A549 (cell line): ENCODE results near the gene TRIP6. TPM values are rescaled to one million over a fixed set of nuclear protein-coding genes. Genes with fewer than 3 reads are reported as not detected.
A peak's percentile ranks its signal among the peaks of the same experiment; 100 is the strongest.

Source experiments
- ATAC-seq, 2 experiments: fragments of 200-7000 bp in 1 of 2; fragments of >200 bp in 1 of 2; cut with Nextera tagmentation in 1 of 2; cut with Tn5 transposase in 1 of 2; 3 replicates each; pipeline versions ENCODE4 v1.8.0 to v1.9.1; 2018 to 2020; ENCODE audit warnings: mild to moderate bottlenecking in 1 of 2, moderate library complexity in 1 of 2
- CTCF ChIA-PET: fragments of 300-600 bp; sonication (Branson Sonifier 250); formaldehyde crosslinking; extraction: SDS; loops from one replicate; lab custom pipeline; 2021; ENCODE audit warnings: antibody characterized with exemption, inconsistent platforms; lab: Yijun Ruan, JAX
- POLR2A ChIA-PET: fragments of 350-600 bp; formaldehyde crosslinking; extraction: SDS; loops from one replicate; lab custom pipeline; 2021; ENCODE audit warnings: antibody characterized with exemption, inconsistent platforms; lab: Yijun Ruan, JAX
- DNase-seq, 2 experiments: peaks; one replicate each; pipeline versions ENCODE4 v3.0.0 to v3.0.0-alpha.2; 2011 to 2016; ENCODE audit warnings: low read depth in 1 of 2, low spot score in 1 of 2
- FAIRE-seq: peaks from 2 replicates; lab custom pipeline; 2011; peaks lifted over from hg19 to GRCh38; lab: Jason Lieb, UNC
- H3K27ac ChIP-seq, 2 experiments: fragments of >200 bp; sonication (Bioruptor Twin); formaldehyde crosslinking; 3 replicates each; pipeline ENCODE4 v1.5.1; 2016 to 2017
- H3K4me1 ChIP-seq: fragments of >200 bp; sonication (Bioruptor Twin); formaldehyde crosslinking; 3 replicates; pipeline ENCODE4 v1.6.1; 2016
- H3K4me2 ChIP-seq: fragments of >200 bp; sonication (Bioruptor Twin); formaldehyde crosslinking; 3 replicates; pipeline ENCODE4 v1.6.1; 2016
- H3K4me3 ChIP-seq: fragments of >200 bp; sonication (Bioruptor Twin); formaldehyde crosslinking; 3 replicates; pipeline ENCODE4 v1.5.1; 2016
- H3K9me3 ChIP-seq: fragments of >200 bp; sonication (Bioruptor Twin); formaldehyde crosslinking; 3 replicates; pipeline ENCODE4 v1.6.1; 2016
- CBX2 ChIP-seq: fragments of 200-600 bp; sonication (generic); IDR thresholded peaks from 2 replicates; pipeline ENCODE4 v1.6.1; 2016; ENCODE audit warnings: low read depth, mild to moderate bottlenecking, borderline replicate concordance
- CBX8 ChIP-seq: fragments of 200-600 bp; sonication (generic); IDR thresholded peaks from 2 replicates; pipeline ENCODE4 v1.6.1; 2016
- CHD2 ChIP-seq: fragments of 150-350 bp; IDR thresholded peaks from 2 replicates; pipeline ENCODE4 v1.6.1; 2014; ENCODE audit warnings: low read length; ENCODE audit not compliant: partially characterized antibody
- ELK1 ChIP-seq: fragments of 150-350 bp; IDR thresholded peaks from 2 replicates; pipeline ENCODE4 v1.6.1; 2014; ENCODE audit warnings: low read depth, mild to moderate bottlenecking, low read length
- EP300 ChIP-seq, 2 experiments: fragments of >200 bp; sonication (Bioruptor Twin); formaldehyde crosslinking; IDR thresholded peaks; 2 replicates in 1 of 2; 3 replicates in 1 of 2; pipeline ENCODE4 v1.6.1; 2016 to 2017
- FOSL2 ChIP-seq, 2 experiments: fragments of 450-650 bp in 1 of 2; fragments of >200 bp in 1 of 2; sonication (Bioruptor Twin) in 1 of 2; formaldehyde crosslinking; IDR thresholded peaks; 2 replicates each; pipeline versions ENCODE4 v1.5.0 to v1.6.1; 2016 to 2020; ENCODE audit warnings: mild to moderate bottlenecking in 1 of 2, moderate library complexity in 1 of 2
- FOXS1 ChIP-seq: fragments of 250-450 bp; sonication (Bioruptor Pico); IDR thresholded peaks from 2 replicates; pipeline ENCODE4 v1.5.0; 2020; ENCODE audit warnings: mild to moderate bottlenecking, moderate library complexity
- GATA3 ChIP-seq: IDR thresholded peaks from 2 replicates; pipeline ENCODE4 v1.6.1; 2012; ENCODE audit warnings: borderline replicate concordance
- HES2 ChIP-seq: fragments of >200 bp; sonication (Bioruptor Twin); formaldehyde crosslinking; IDR thresholded peaks from 2 replicates; pipeline ENCODE4 v1.6.1; 2016
- HEYL ChIP-seq: fragments of 250-450 bp; sonication (Bioruptor Pico); IDR thresholded peaks from 2 replicates; pipeline ENCODE4 v1.8.0; 2021; ENCODE audit warnings: mild to moderate bottlenecking, moderate library complexity
- HOXA7 ChIP-seq: fragments of 250-450 bp; sonication (Bioruptor Pico); IDR thresholded peaks from 2 replicates; pipeline ENCODE4 v1.5.0; 2020; ENCODE audit warnings: mild to moderate bottlenecking, moderate library complexity
- JUN ChIP-seq, 2 experiments: fragments of >200 bp; sonication (Bioruptor Twin); formaldehyde crosslinking; IDR thresholded peaks; 2 replicates in 1 of 2; 3 replicates in 1 of 2; pipeline ENCODE4 v1.6.1; 2016 to 2017
- KDM1A ChIP-seq: fragments of 200-600 bp; sonication (generic); IDR thresholded peaks from 2 replicates; pipeline ENCODE4 v1.6.1; 2016; ENCODE audit warnings: low read depth, mild to moderate bottlenecking
- MAX ChIP-seq: IDR thresholded peaks from 2 replicates; pipeline ENCODE4 v1.6.1; 2012
- NFE2L2 ChIP-seq: fragments of 150-350 bp; conservative IDR thresholded peaks from 2 replicates; pipeline ENCODE4 v1.6.1; 2014; ENCODE audit warnings: low read length
- NPAS2 ChIP-seq: fragments of 250-450 bp; sonication (Bioruptor Pico); IDR thresholded peaks from 2 replicates; pipeline ENCODE4 v1.8.0; 2022; ENCODE audit warnings: mild to moderate bottlenecking, moderate library complexity, borderline replicate concordance
- PHF8 ChIP-seq: fragments of 200-600 bp; sonication (generic); IDR thresholded peaks from 2 replicates; pipeline ENCODE4 v1.6.1; 2016; ENCODE audit warnings: low read depth, mild to moderate bottlenecking, antibody characterized with exemption, moderate library complexity, borderline replicate concordance
- POLR2A ChIP-seq: IDR thresholded peaks from 2 replicates; pipeline ENCODE4 v1.6.1; 2012; ENCODE audit warnings: mild to moderate bottlenecking, low read length
- RAD21 ChIP-seq, 2 experiments: fragments of >200 bp in 1 of 2; sonication (Bioruptor Twin) in 1 of 2; formaldehyde crosslinking in 1 of 2; IDR thresholded peaks in 1 of 2; conservative IDR thresholded peaks in 1 of 2; 2 replicates in 1 of 2; 3 replicates in 1 of 2; pipeline ENCODE4 v1.6.1; 2012 to 2018; ENCODE audit warnings: inconsistent platforms in 1 of 2
- RARB ChIP-seq: fragments of 250-450 bp; sonication (Bioruptor Pico); IDR thresholded peaks from 2 replicates; pipeline ENCODE4 v1.8.0; 2021; ENCODE audit warnings: mild to moderate bottlenecking, moderate library complexity
- RCOR1 ChIP-seq: fragments of 150-350 bp; IDR thresholded peaks from 2 replicates; pipeline ENCODE4 v1.6.1; 2014; ENCODE audit warnings: antibody characterized with exemption, low read length, low read depth
- REST ChIP-seq: fragments of 200-600 bp; sonication (generic); IDR thresholded peaks from 2 replicates; pipeline ENCODE4 v1.6.1; 2016; ENCODE audit warnings: antibody characterized with exemption, mild to moderate bottlenecking, moderate library complexity
- RFX5 ChIP-seq: fragments of 450-650 bp; IDR thresholded peaks from 2 replicates; pipeline ENCODE4 v1.7.1; 2014; ENCODE audit warnings: antibody characterized with exemption, mild to moderate bottlenecking, moderate library complexity
- SREBF2 ChIP-seq: fragments of 450-650 bp; IDR thresholded peaks from 2 replicates; pipeline ENCODE4 v1.6.1; 2014; ENCODE audit warnings: mild to moderate bottlenecking, moderate library complexity
- USF2 ChIP-seq: fragments of 450-650 bp; IDR thresholded peaks from 2 replicates; pipeline ENCODE4 v1.6.1; 2014; ENCODE audit warnings: antibody characterized with exemption
- WGBS: methylation state at CpG from one replicate; pipeline ENCODE4 v1.1.6; 2017; ENCODE audit errors: missing lambda C conversion rate; 5-methylcytosine and 5-hydroxymethylcytosine counted together
- polyA plus RNA-seq, 4 experiments: library from polyadenylated mRNA; depleted of rRNA in 3 of 4; stranded (reverse); fragments of >200 nt; fragmentation: RNase III in 1 of 4; extraction: RNeasy Plus Mini Kit Qiagen cat#74134 plus additional on column Dnase treatment in 1 of 4; gene quantifications; 2 replicates in 3 of 4; 3 replicates in 1 of 4; pipeline ENCODE4 v1.2.3, GENCODE V29; 2011 to 2017

TRIP6 gene
- polyA plus RNA-seq, 2 of the 4 experiments (the other 2 are of a cell fraction): 18.0 to 38.5 TPM

- H3K4me1 ChIP-seq: peaks cover 35% of the 10 kb centered on the region
- H3K4me3 ChIP-seq: peak overlapping the region; percentile 49; the same call in 1 of the 3 replicates
These were observed 26.9 kb downstream of the TRIP6 start for GRCh38 chr7:100893910-100894721.

GRCh38 chr7:100894860-100895700, 27.9 kb downstream of the TRIP6 start:
- 0% methylated on average over 5 of the region's 83 CpGs for WGBS
- DNase-seq (no peak), ATAC-seq (peak in 1 of 2 experiments; percentile 45; a peak in 3 of 6 replicates), FAIRE-seq (no peak)
- Histone ChIP-seq H3K4me2 (peak overlapping the region; percentile 98), H3K27ac (peak overlapping the region; percentile 18 to 65; a peak in 5 of 6 replicates), H3K4me1 (peaks cover 35% of the 10 kb centered on the region), H3K9me3 (no peaks in the 10 kb centered on the region), H3K4me3 (peak overlapping the region; percentile 49)
- POLR2A ChIA-PET: interaction anchor here (1.1 kb wide), 1 partner anchor 164 kb away, joined by 3 read pairs; no protein-coding TSS in a partner anchor
- CTCF ChIA-PET: interaction anchor here (0.6 to 5.0 kb wide), 63 partner anchors 9 to 397 kb away, joined by 3 to 71 read pairs (median 5); partner anchors contain the start of genes MUC12, MUC17, PLOD3 and POP7
- TF ChIP-seq NPAS2 (CRISPR knock-in tag): no peak
- TF ChIP-seq MAX: no peak
- no peak for TF ChIP-seq PHF8
- no peak for TF ChIP-seq REST
- no peak for TF ChIP-seq RARB (CRISPR knock-in tag)
- TF ChIP-seq USF2: no peak
- TF ChIP-seq SREBF2: no peak
- TF ChIP-seq GATA3: no peak
- TF ChIP-seq RAD21 (conservative IDR thresholded peaks at IDR 0.05 in 1 of 2, IDR thresholded peaks at IDR 0.05 in 1 of 2): peak; percentile 83 to 97
- TF ChIP-seq FOXS1 (CRISPR knock-in tag): no peak
- TF ChIP-seq HEYL (CRISPR knock-in tag): no peak
- no peak for TF ChIP-seq POLR2A
- TF ChIP-seq FOSL2 (IDR thresholded peaks at IDR 0.05): no peak
- TF ChIP-seq FOSL2 (CRISPR knock-in tag; IDR thresholded peaks at IDR 0.05): no peak
- TF ChIP-seq HES2: no peak
- TF ChIP-seq NFE2L2: no peak
- no peak for TF ChIP-seq CBX8
- TF ChIP-seq CHD2: no peak
- TF ChIP-seq CBX2: no peak
- no peak for TF ChIP-seq HOXA7 (CRISPR knock-in tag)
- no peak for TF ChIP-seq RFX5
- TF ChIP-seq ELK1: no peak

More at GRCh38 chr7:100893910-100894721, 26.9 kb downstream of the TRIP6 start:
- FAIRE-seq: no peak
- CTCF ChIA-PET: interaction anchor here (0.6 to 5.0 kb wide), 63 partner anchors 8 to 398 kb away, joined by 3 to 71 read pairs (median 5); partner anchors contain the start of genes MUC12, MUC17, PLOD3 and POP7
- WGBS: 59% methylated on average over 24 of the region's 40 CpGs
- no peaks in the 10 kb centered on the region for H3K9me3 ChIP-seq
- peak overlapping the region; percentile 98 for H3K4me2 ChIP-seq
- POLR2A ChIA-PET: no interaction called here
- TF ChIP-seq RCOR1: no peak
- TF ChIP-seq HOXA7 (CRISPR knock-in tag): no peak
- TF ChIP-seq KDM1A: no peak
- no peak for TF ChIP-seq SREBF2
- no peak for TF ChIP-seq EP300 (IDR thresholded peaks at IDR 0.05)
- no peak for TF ChIP-seq RAD21 (conservative IDR thresholded peaks at IDR 0.05 in 1 of 2, IDR thresholded peaks at IDR 0.05 in 1 of 2)
- TF ChIP-seq ELK1: no peak
- no peak for TF ChIP-seq FOXS1 (CRISPR knock-in tag)
- no peak for TF ChIP-seq JUN (IDR thresholded peaks at IDR 0.05)
- TF ChIP-seq RFX5: no peak
- ATAC-seq: no peak
- H3K27ac ChIP-seq: peak overlapping the region in 1 of 2 experiments; percentile 65; a peak in 3 of 6 replicates
- no peak for DNase-seq
